Measurements from ENCODE around the gene HLA-DOA. TPM values are rescaled to one million over a fixed set of nuclear protein-coding genes. Genes with fewer than 3 reads are reported as not detected.

HLA-DOA gene
- total and polyA plus RNA-seq, 10 of the 15 experiments (the other 5 are each of a cell fraction or from before 2014, with no cell fraction given), result 8.8 to 108 (median 58.3) TPM

- CTCF ChIA-PET, result interaction anchor here (0.7 to 13.8 kb wide), 15 partner anchors 8 to 275 kb away, joined by 3 to 162 read pairs (median 10); partner anchors contain the start of genes HLA-DMA, HLA-DMB, HLA-DPB1 and PSMB9
- intact Hi-C loops (cut with micrococcal nuclease; ENCODE audit: unreplicated experiment), result loop anchor here (5.0 kb wide), 1 partner anchor 130 kb away; the partner anchor contains the start of gene PSMB8
- Histone ChIP-seq H4K20me1 (ENCODE audit: control insufficient read depth, insufficient read depth) (peaks cover 37% of the 10 kb centered on the region), H3K27ac (ENCODE audit: control insufficient read depth, insufficient read depth) (peak overlapping the region; percentile 79), H3K4me3 (peak overlapping the region; percentile 93), H3K36me3 (ENCODE audit: control insufficient read depth in 2 of 2, insufficient read depth in 2 of 2, low read length in 1 of 2) (peaks cover 38 to 40% of the 10 kb centered on the region in 2 experiments), H3K4me1 (ENCODE audit: control insufficient read depth, insufficient read depth, low read length) (no peaks in the 10 kb centered on the region), H3K4me2 (ENCODE audit: control insufficient read depth, insufficient read depth) (peak overlapping the region; percentile 15), H3K9ac (ENCODE audit: control insufficient read depth, insufficient read depth, low read length) (peak overlapping the region; percentile 85), H3K27me3 (replicated peaks in 1 of 2; ENCODE audit: control insufficient read depth in 2 of 2, insufficient read depth in 2 of 2, low read length in 1 of 2) (no peaks in the 10 kb centered on the region), H3K79me2 (ENCODE audit: control insufficient read depth, insufficient read depth, low read length) (peaks cover 94% of the 10 kb centered on the region), H3K9me3 (replicated peaks; ENCODE audit: control insufficient read depth, insufficient read depth, low read length) (no peaks in the 10 kb centered on the region), H2AFZ (ENCODE audit: control insufficient read depth, low read depth, low read length) (no peak overlapping the region)
- no TSS peak for BruUV-seq (replicated peaks)
- no peak for FAIRE-seq
- ATAC-seq, result peak; percentile 1; the same call in 2 of the 3 replicates
- RAD21 ChIA-PET (ENCODE audit: unreplicated experiment), result interaction anchor here (0.9 to 12.2 kb wide), 25 partner anchors 8 to 780 kb away, joined by 3 to 224 read pairs (median 5); partner anchors contain the start of genes GPSM3, HLA-DMA, HLA-DMB and HLA-DOA
- DNase-seq (ENCODE audit: low read depth, low spot score), result no peak
- POLR2A ChIA-PET, result interaction anchor here (0.5 to 16.6 kb wide), 30 partner anchors 8 to 777 kb away, joined by 3 to 486 read pairs (median 8); partner anchors contain the start of genes HLA-DMA, HLA-DMB, HLA-DPA1 and HLA-DPB1
- in situ Hi-C loops (cut with MboI), result loop anchor here (25.0 kb wide), 2 partner anchors 1410 to 1690 kb away; partner anchors contain the start of gene LTA
- SMC1A ChIA-PET (ENCODE audit: uncharacterized antibody, unreplicated experiment), result interaction anchor here (0.6 to 17.2 kb wide), 21 partner anchors 13 to 276 kb away, joined by 3 to 347 read pairs (median 5); partner anchors contain the start of genes HLA-DMA, HLA-DMB, HLA-DOA and HLA-DPA1
- 1% methylated on average over 70 of the region's 70 CpGs for WGBS (ENCODE audit: insufficient coverage, insufficient replicate concordance, low lambda C conversion rate, missing lambda C conversion rate)
- TF ChIP-seq ZZZ3 (IDR thresholded peaks at IDR 0.05; ENCODE audit: control insufficient read depth, insufficient read length, low read depth) (no peak), RB1 (IDR thresholded peaks at IDR 0.05; ENCODE audit: borderline replicate concordance) (no peak), MTA2 (IDR thresholded peaks at IDR 0.05; ENCODE audit: low read depth) (no peak), NR2F1 (conservative IDR thresholded peaks at IDR 0.05) (0 out of 2 replicates have a peak, but pooled peaks have one; percentile 7), HDAC2 (IDR thresholded peaks at IDR 0.05) (no peak), BCL3 (IDR thresholded peaks at IDR 0.05; ENCODE audit: borderline replicate concordance, insufficient read depth, low read depth, low read length, poor library complexity, severe bottlenecking) (no peak), E2F8 (IDR thresholded peaks at IDR 0.05; ENCODE audit: low read depth, partially characterized antibody) (no peak), FOXM1 (IDR thresholded peaks at IDR 0.05; ENCODE audit: low read depth, low read length) (no peak), NRF1 (conservative IDR thresholded peaks at IDR 0.05; ENCODE audit: low read depth, low read length) (no peak), PML (IDR thresholded peaks at IDR 0.05; ENCODE audit: low read length) (no peak), SPI1 (IDR thresholded peaks at IDR 0.05; ENCODE audit: borderline replicate concordance, insufficient read depth, low read depth, low read length) (no peak), ASH2L (IDR thresholded peaks at IDR 0.05; ENCODE audit: borderline replicate concordance, low read depth) (peak; percentile 97), IRF4 (IDR thresholded peaks at IDR 0.05; ENCODE audit: low read depth, low read length) (no peak), CREB1 (IDR thresholded peaks at IDR 0.05; ENCODE audit: low read depth) (no peak), SMC3 (IDR thresholded peaks at IDR 0.05; ENCODE audit: borderline replicate concordance, low read length) (no peak), POLR2A (IDR thresholded peaks at IDR 0.05; ENCODE audit: low read depth, low read length) (peak; percentile 84), KDM1A (IDR thresholded peaks at IDR 0.05; ENCODE audit: borderline replicate concordance) (no peak), TCF7 (IDR thresholded peaks at IDR 0.05; ENCODE audit: borderline replicate concordance) (no peak)
- TF ChIP-seq, protein P1, sequence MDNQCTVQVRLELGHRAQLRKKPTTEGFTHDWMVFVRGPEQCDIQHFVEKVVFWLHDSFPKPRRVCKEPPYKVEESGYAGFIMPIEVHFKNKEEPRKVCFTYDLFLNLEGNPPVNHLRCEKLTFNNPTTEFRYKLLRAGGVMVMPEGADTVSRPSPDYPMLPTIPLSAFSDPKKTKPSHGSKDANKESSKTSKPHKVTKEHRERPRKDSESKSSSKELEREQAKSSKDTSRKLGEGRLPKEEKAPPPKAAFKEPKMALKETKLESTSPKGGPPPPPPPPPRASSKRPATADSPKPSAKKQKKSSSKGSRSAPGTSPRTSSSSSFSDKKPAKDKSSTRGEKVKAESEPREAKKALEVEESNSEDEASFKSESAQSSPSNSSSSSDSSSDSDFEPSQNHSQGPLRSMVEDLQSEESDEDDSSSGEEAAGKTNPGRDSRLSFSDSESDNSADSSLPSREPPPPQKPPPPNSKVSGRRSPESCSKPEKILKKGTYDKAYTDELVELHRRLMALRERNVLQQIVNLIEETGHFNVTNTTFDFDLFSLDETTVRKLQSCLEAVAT (IDR thresholded peaks at IDR 0.05), result peak; percentile 88
Measured at GRCh38 chr6:32972353-32973143, 36.8 kb downstream of the HLA-DOA start.
